Nephron progenitor cell (in vitro differentiated cells): Measurements from ENCODE around the gene PRKG1.
A peak's percentile ranks its signal among the peaks of the same experiment; 100 is the strongest.

Experiments used
- DNase-seq: peaks from one replicate; pipeline ENCODE4 v3.0.0; 2021
- H3K27ac Mint-ChIP-seq: 2 replicates; pipeline ENCODE4 v1.8.0; 2021; ENCODE audit warnings: mild to moderate bottlenecking, moderate library complexity, mixed read lengths
- H3K27me3 Mint-ChIP-seq: 2 replicates; pipeline ENCODE4 v1.8.0; 2021; ENCODE audit warnings: mild to moderate bottlenecking, low read depth, mixed read lengths; ENCODE audit not compliant: poor library complexity
- H3K36me3 Mint-ChIP-seq: 2 replicates; pipeline ENCODE4 v1.8.0; 2021; ENCODE audit warnings: low read depth, mixed read lengths
- H3K4me1 Mint-ChIP-seq: 2 replicates; pipeline ENCODE4 v1.8.0; 2021; ENCODE audit warnings: mixed read lengths
- H3K4me3 Mint-ChIP-seq: 2 replicates; pipeline ENCODE4 v1.8.0; 2021; ENCODE audit warnings: mild to moderate bottlenecking, moderate library complexity, mixed read lengths
- H3K9me3 Mint-ChIP-seq: 2 replicates; pipeline ENCODE4 v1.8.0; 2021; ENCODE audit warnings: mild to moderate bottlenecking, moderate library complexity, mixed read lengths
- CTCF ChIP-seq: fragments of 200-600 bp; sonication (generic); IDR thresholded peaks from 2 replicates; pipeline ENCODE4 v1.5.0; 2021; ENCODE audit warnings: antibody characterized with exemption

The PRKG1 gene

DNA sequence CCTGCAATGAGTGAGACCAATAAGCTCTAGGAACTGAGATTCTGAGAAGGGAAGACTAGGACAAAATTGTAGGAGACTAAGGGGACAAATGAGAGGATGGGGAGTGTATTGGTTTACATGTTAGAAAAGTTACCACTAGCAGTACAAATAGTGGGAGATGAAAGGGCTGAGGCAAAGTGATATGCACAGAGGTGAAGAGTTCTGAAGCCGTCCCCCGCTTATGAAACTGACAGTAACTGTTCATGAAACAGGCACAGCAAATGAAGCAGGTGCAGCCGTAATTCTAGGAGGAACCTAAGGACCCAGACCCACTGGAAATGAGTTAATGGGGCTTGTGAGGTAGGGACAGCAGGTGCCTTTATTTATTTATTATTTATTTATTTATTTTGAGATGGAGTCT is 211.3 kb downstream of the PRKG1 start:
- Mint-ChIP-seq H3K9me3 (peaks cover 6% of the 10 kb centered on the region), H3K4me1 (peaks cover 5% of the 10 kb centered on the region), H3K4me3 (no peak overlapping the region), H3K27ac (no peak overlapping the region), H3K36me3 (peaks cover 5% of the 10 kb centered on the region), H3K27me3 (no peaks in the 10 kb centered on the region)
- TF ChIP-seq CTCF: no peak
- DNase-seq: no peak

DNA sequence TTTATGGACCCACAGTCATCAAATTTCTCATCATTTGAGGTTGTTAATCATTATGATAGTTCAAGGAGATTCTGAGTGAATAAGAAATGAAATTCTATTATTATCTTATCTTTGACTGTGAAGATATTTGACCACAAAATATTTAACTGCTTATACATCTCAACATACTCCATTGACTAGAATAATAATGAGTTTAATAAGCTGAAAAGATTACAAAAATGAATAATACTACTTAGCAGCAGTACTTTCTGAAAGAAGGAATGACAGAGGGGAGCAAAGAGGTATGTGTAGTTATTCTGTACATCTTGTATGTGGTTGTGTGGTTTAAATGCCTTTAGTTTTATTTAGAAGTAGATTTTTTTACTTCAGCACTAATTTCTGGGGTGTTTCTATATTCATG is 214.2 kb downstream of the PRKG1 start:
- no peak overlapping the region for H3K27ac Mint-ChIP-seq
- TF ChIP-seq CTCF: no peak
- H3K9me3 Mint-ChIP-seq: no peaks in the 10 kb centered on the region
- H3K27me3 Mint-ChIP-seq: no peaks in the 10 kb centered on the region
- peaks cover 18% of the 10 kb centered on the region for H3K4me1 Mint-ChIP-seq
- H3K36me3 Mint-ChIP-seq: no peaks in the 10 kb centered on the region
- no peak for DNase-seq
- H3K4me3 Mint-ChIP-seq: no peak overlapping the region

GRCh38 chr10:51289519-51289918 is 215.2 kb downstream of the PRKG1 start:
- Mint-ChIP-seq H3K36me3 (no peaks in the 10 kb centered on the region), H3K4me3 (no peak overlapping the region), H3K27ac (no peak overlapping the region), H3K9me3 (peaks cover 7% of the 10 kb centered on the region), H3K27me3 (no peaks in the 10 kb centered on the region), H3K4me1 (peaks cover 18% of the 10 kb centered on the region)
- no peak for TF ChIP-seq CTCF
- DNase-seq: no peak

DNA sequence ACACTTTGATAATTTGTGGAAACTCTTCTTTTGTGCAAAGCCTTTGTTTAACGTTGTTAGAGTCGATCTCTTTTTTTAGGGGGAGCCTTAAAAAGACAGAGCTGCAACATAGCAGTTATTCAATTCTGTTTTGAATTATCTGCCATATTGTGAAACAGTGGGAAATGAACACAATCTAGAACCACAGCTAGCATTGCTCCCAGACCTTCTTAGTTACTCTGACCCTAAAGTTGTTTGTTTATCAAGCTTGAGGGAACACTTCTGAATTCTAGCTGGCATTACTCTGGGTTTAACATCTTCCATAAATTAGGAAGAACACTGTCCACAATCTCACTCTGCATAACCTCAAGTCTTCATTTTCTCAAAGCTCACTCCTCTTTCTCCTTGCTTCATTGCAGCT is 217.7 kb downstream of the PRKG1 start:
- no peaks in the 10 kb centered on the region for H3K36me3 Mint-ChIP-seq
- H3K4me3 Mint-ChIP-seq: no peak overlapping the region
- DNase-seq: no peak
- peaks cover 7% of the 10 kb centered on the region for H3K9me3 Mint-ChIP-seq
- peak overlapping the region; percentile 5 for H3K27ac Mint-ChIP-seq
- peaks cover 12% of the 10 kb centered on the region for H3K4me1 Mint-ChIP-seq
- H3K27me3 Mint-ChIP-seq: no peaks in the 10 kb centered on the region
- TF ChIP-seq CTCF: no peak

- no peaks in the 10 kb centered on the region for H3K27me3 Mint-ChIP-seq
- no peak for DNase-seq
- no peak for TF ChIP-seq CTCF
- no peaks in the 10 kb centered on the region for H3K36me3 Mint-ChIP-seq
- peaks cover 7% of the 10 kb centered on the region for H3K9me3 Mint-ChIP-seq
- H3K4me3 Mint-ChIP-seq: no peak overlapping the region
- peaks cover 13% of the 10 kb centered on the region for H3K4me1 Mint-ChIP-seq
- H3K27ac Mint-ChIP-seq: no peak overlapping the region
Observed at GRCh38 chr10:51297438-51297837, 223.2 kb downstream of the PRKG1 start.

DNA sequence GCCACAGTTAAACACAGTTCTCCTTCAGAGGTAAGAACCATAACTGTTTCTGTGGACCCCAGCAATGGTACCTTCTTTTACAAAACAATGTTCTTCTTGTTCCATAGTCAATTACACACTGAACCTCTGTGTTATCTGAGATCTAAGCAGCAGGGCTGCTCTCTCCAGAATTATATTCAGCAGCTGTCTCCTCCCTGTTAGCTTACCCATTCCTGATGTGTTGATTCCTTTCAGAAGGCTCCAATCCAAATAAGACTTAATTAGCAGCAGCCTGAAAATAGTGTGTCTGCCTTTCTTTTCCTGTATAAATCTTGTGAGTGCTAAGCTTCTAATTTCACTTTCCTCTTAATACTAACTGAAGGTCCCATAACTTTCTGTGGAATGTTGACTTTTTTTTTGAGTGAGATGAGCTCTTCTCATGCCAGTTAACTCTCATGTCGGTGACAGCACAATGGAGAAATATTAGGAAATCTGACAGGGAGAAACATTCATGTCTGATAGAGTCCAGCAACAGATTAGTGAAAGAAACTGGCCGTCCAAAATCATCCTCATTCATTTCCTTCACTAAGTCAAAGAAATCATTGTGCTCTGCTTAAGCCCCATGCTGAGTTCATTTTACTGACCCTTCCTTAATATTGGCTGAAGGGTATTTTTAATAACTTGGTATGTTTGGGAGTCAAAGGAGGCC is 226.5 kb downstream of the PRKG1 start:
- Mint-ChIP-seq H3K36me3 (no peaks in the 10 kb centered on the region), H3K27ac (peak overlapping the region; percentile 45), H3K9me3 (no peaks in the 10 kb centered on the region), H3K4me1 (peaks cover 13% of the 10 kb centered on the region), H3K27me3 (no peaks in the 10 kb centered on the region), H3K4me3 (no peak overlapping the region)
- TF ChIP-seq CTCF: no peak
- no peak for DNase-seq
